GM19023 (cell line): Measurements from ENCODE around the gene SLC45A2.

ENCODE experiments used
- ATAC-seq: cut with Tn5 transposase; IDR thresholded peaks from one replicate; pipeline ENCODE4 v1.9.1; 2021; ENCODE audit warnings: mild to moderate bottlenecking, moderate library complexity; ENCODE audit not compliant: unreplicated experiment

The SLC45A2 gene

GRCh38 chr5:34007621-34008600 lies 23.4 kb upstream of the SLC45A2 start, which contains the start of gene AMACR:
AMACR (minus strand) TSS chr5:34008050; CDS start chr5:34008019, 31 bp downstream.
- peak; percentile 95 for ATAC-seq

DNA sequence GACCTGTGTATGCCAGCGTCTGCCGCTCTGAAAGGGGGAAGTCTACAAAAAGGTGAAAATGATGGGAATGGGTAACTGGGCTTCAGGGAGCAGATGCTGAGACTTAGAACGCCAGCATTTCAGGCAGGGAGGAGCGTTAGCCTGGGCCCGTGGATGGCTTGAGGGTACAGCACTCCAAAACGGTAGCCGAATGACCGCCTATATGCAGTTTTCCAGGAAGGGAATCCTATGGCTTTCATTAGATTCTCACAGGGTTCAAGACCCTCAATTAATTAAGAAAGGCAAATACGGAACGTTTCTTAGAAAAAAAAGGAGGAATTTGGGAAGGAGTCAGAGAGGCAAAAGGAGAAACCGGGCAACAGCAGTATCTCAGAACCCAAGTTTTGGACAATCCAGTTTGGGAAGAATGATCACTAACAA lies 22.7 kb upstream of the SLC45A2 start:
- ATAC-seq: no peak

DNA sequence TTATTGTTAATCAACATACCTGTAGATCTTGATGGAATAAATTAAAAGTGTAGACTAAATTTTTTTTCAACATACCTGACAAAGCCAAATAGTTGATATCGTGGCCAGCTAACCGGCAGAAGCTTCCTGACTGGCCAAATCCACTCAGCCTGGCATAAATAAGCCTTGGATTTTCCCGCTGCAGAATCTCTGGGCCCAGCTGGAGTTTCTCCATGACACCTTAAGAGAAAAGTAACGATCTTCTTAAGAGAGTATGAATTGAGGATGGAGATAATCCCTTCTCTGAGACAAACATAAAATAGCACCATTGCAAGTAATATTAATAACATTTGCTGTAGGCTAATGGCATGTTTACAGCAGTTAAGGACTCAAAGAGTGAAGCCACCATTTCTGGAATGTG lies 21.2 kb upstream of the SLC45A2 start:
- ATAC-seq: no peak

DNA sequence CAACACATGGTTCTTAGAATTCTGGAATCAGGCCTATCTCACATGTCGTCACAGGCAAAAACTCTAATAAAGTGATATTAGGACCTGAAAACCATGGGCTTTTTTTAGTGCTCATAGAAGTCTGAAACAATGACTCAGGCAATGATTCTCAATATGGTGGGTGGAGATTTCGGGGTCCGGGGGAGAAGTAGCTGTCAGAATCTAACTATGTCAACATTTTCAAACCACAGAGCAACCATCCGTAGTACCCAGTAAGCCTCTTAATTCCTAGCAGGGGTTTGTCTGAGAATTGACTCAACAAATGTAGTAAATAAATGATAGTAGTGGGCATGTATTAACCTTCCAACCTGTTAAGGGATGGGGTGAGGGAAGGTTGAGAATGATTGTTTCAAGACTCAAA lies 20.7 kb upstream of the SLC45A2 start:
- no peak for ATAC-seq

- ATAC-seq: no peak
These were observed 19.4 kb upstream of the SLC45A2 start for GRCh38 chr5:34003941-34004340.

GRCh38 chr5:34002629-34003328 lies 18.3 kb upstream of the SLC45A2 start:
- ATAC-seq: no peak

- no peak for ATAC-seq
These were observed 16.8 kb upstream of the SLC45A2 start for GRCh38 chr5:34001241-34001841.

DNA sequence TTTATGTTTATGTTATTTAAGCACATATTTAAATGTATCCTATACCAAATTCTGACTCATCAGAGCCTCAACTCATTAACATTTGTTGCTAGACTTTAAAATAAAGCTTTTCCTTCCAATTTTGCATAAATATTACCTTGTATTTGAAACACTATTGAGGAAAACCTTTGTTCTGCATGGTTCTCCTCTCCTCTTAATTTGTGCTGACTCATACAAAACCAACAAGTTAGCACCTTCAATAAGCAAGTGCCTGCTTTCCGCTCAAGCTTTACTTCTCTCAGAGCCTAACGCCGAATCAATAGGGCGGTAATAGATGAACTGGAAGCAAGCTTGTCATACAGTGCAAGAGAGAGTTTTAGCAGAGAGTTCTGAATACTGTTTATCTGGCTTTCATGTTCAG lies 15.5 kb upstream of the SLC45A2 start:
- no peak for ATAC-seq

- ATAC-seq: peak; percentile 74
These were observed 13.0 kb upstream of the SLC45A2 start for GRCh38 chr5:33997331-33997983.

- ATAC-seq: no peak
These were observed 11.4 kb upstream of the SLC45A2 start for GRCh38 chr5:33995865-33996264.

DNA sequence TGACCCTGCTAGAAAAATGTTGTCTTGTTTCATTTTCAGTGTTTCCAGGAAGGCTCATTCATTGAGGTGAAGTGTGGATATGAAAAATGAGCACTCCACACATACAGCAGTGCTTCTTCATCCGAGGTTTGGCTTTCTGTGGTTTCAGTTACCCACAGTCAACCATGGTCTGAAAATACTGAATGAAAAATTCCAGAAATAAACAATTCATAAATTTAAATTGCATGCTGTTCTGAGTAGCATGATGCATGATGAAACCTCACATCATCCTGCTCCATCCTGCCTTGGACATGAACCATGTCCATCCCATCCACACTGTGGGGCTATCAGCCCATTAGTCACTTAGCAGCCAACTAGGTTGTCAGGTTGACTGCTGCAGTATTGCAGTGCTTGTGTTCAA lies 10.4 kb upstream of the SLC45A2 start:
- ATAC-seq: no peak

- no peak for ATAC-seq
These were observed 8.4 kb upstream of the SLC45A2 start for GRCh38 chr5:33992864-33993263.

GRCh38 chr5:33985447-33985846 lies 954 bp upstream of the SLC45A2 start:
- no peak for ATAC-seq

DNA sequence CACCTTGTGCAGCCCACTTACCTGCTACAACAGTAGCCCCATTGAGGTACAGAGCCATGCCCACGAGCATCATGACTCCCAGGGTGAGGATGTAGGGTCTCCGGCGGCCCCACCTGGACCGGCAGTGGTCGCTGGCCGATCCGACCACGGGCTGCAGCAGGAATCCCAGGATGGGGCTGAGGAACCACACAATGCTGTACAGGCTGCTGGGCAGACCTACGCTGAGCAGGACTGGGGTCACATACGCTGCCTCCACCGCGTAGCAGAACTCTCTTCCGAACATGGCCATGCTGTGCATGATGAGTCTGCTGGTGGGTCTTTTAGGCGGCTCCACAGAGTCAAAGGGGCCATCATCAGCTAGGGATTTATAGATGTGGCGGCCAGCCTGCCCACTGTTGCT lies 315 bp downstream of the SLC45A2 start:
- no peak for ATAC-seq

DNA sequence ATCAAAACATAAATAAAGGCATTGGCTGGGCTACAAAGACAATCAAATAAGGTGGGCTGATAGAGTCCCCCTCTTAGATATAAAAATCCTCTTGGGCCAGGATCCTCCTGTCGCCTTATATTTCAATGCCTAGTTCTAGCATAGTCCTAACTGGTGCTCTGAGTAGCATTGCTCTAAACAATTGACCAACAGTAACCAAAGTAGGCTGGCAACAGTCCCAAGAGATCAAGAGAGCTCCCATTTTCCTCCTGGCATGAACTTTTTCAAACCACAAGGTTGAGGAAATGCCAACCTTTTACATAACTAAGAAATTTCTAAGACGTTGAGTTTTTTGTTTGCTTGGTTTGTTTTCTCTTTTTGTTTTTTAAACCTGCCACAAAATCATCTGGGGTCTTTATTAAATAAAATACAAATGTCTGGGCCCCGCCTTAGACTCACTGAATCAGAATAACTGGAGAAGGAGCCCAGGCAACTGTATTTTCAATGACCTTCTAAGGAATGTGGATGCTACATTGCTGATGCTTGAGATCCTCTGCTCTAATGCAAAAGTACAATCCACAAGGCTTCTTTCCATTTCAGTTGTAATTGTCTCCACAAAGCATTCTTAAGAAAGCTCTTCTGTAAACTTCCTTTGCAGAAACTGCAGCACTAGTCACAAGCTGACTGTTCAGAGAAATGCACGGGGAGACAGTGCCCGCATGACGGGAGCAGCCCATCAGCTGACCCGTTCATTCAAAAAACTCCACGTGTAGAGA lies 2.9 kb downstream of the SLC45A2 start:
- no peak for ATAC-seq

DNA sequence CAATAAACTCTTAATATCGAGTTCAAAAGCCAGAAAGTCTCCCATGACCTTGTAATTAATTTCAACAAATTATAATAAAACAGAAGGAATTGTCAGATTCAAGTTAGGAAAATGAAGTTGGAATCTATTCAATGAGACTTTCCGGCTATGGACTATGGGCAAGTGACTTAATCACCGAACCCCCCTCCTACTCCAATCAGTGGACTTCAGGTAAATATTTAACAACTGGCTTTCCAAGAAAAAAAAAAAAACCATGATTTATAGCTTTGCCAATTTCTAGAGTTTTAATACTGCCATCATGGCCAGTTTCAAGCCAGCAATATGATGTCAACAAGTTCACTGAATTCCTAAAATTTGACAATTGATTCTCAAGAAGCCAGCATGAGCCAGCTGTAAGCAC lies 4.5 kb downstream of the SLC45A2 start:
- ATAC-seq: no peak

GRCh38 chr5:33978306-33978705 lies 6.2 kb downstream of the SLC45A2 start:
- ATAC-seq: no peak

- no peak for ATAC-seq
These were observed 8.2 kb downstream of the SLC45A2 start for GRCh38 chr5:33976307-33976706.

DNA sequence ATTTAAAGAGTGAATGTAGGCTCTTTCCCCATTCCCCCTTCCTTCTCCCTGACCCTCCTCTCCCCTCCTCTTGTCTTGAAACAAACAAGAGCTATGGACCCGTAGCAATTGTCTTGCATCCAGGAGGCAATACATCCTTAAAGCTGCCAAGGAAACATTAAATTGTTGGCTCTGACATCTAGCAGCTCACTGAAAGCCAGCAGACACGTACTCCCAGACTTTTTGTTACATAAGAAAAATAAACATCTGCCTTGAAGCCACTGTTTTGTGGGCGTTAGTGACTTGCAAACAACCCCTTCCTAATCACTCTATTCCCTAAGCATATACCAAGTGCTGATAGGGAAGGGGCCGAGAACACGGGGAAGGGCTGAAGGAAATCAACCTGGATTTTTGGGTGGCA lies 8.6 kb downstream of the SLC45A2 start:
- no peak for ATAC-seq

GRCh38 chr5:33973271-33973670 lies 11.2 kb downstream of the SLC45A2 start:
- peak; percentile 56 for ATAC-seq
